ENCODE measurements around the gene RHOC.

Gene RHOC

GRCh38 chr1:112676543-112676942 is 30.4 kb downstream of the RHOC start:
- no peak for DNase-seq

- DNase-seq = no peak
Measured at GRCh38 chr1:112675728-112676381, 31.1 kb downstream of the RHOC start.

GRCh38 chr1:112674986-112675727 is 31.8 kb downstream of the RHOC start:
- no peak for DNase-seq

- no peak for DNase-seq
Measured at GRCh38 chr1:112674440-112674985, 32.4 kb downstream of the RHOC start, which contains the start of gene MOV10. Gene MOV10 (plus strand): TSS chr1:112674659. CDS start chr1:112674913, 254 bp downstream.

- DNase-seq = no peak
Measured at GRCh38 chr1:112673592-112674439, 33.1 kb downstream of the RHOC start.

- DNase-seq = no peak
Measured at GRCh38 chr1:112672842-112673241, 34.1 kb downstream of the RHOC start.

- no peak for DNase-seq
Measured at GRCh38 chr1:112672009-112672408, 34.9 kb downstream of the RHOC start.

- no peak for DNase-seq
Measured at GRCh38 chr1:112666946-112667345, 40.0 kb downstream of the RHOC start.

- DNase-seq = no peak
Measured at GRCh38 chr1:112665857-112666256, 41.1 kb downstream of the RHOC start.

GRCh38 chr1:112651205-112651604 is 55.7 kb downstream of the RHOC start:
- DNase-seq = no peak

All from GF-D8 (cell line).